K562 (cell line): ENCODE measurements around the gene GRP.

Experiments used
- CCNT2 ChIP-seq: IDR thresholded peaks from 2 replicates; pipeline ENCODE4 v1.6.1; 2011; ENCODE audit warnings: borderline replicate concordance, low read depth, mild to moderate bottlenecking, moderate library complexity, mixed read lengths, low read length; ENCODE audit not compliant: insufficient read length; ENCODE audit errors: extremely low read depth
- SIN3B ChIP-seq: fragments of 450-650 bp; IDR thresholded peaks from 2 replicates; pipeline ENCODE4 v1.6.1; 2017; ENCODE audit warnings: low read depth, mild to moderate bottlenecking, moderate library complexity
- ZBTB17 ChIP-seq: fragments of 450-650 bp; formaldehyde crosslinking; IDR thresholded peaks from 2 replicates; pipeline ENCODE4 v1.4.0; 2020; ENCODE audit warnings: mild to moderate bottlenecking
- TF ChIP-seq, protein P1 (sequence below): fragments of 450-650 bp; IDR thresholded peaks from 2 replicates; pipeline ENCODE4 v1.6.1; 2016; ENCODE audit warnings: borderline replicate concordance
- TF ChIP-seq, protein P2 (sequence below): sonication (generic); formaldehyde crosslinking; IDR thresholded peaks from 2 replicates; pipeline ENCODE4 v1.8.0; 2022; ENCODE audit warnings: missing genetic modification reagents, mild to moderate bottlenecking, borderline replicate concordance
- TF ChIP-seq, protein P3 (sequence below), 3 experiments: IDR thresholded peaks in 2 of 3; conservative IDR thresholded peaks in 1 of 3; 2 replicates each; pipeline ENCODE4 v1.5.1; 2011 to 2012; ENCODE audit warnings: low read length in 3 of 3, mild to moderate bottlenecking in 3 of 3, control low read depth in 2 of 3, improper control_type of control experiment in 1 of 3, inconsistent platforms in 1 of 3, low read depth in 1 of 3, mixed read lengths in 1 of 3, moderate library complexity in 1 of 3; ENCODE audit not compliant: insufficient read depth in 2 of 3
- TF ChIP-seq, protein P4 (sequence below): sonication (generic); formaldehyde crosslinking; IDR thresholded peaks from 2 replicates; pipeline ENCODE4 v1.9.0; 2022; ENCODE audit warnings: mild to moderate bottlenecking, missing genetic modification reagents

DNA sequence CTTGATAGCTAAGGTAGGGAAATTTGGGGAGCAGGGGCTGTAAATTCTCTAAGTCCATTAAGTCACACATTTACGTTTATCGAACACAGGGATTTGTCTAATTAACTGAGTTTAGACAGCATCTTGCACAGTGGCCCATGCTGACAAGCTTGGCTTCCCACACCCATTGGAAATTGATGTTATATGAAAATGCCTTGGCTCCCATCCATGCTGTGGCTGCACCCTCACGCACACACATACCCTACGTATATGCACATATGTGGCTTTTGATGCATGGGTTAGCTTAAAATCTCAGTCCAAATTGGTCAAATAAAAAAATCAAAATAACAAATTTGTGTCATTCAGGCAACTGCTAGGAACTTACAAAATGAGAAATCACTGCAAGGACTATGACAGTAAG lies 42.5 kb upstream of the GRP start:
- TF ChIP-seq, protein P1, sequence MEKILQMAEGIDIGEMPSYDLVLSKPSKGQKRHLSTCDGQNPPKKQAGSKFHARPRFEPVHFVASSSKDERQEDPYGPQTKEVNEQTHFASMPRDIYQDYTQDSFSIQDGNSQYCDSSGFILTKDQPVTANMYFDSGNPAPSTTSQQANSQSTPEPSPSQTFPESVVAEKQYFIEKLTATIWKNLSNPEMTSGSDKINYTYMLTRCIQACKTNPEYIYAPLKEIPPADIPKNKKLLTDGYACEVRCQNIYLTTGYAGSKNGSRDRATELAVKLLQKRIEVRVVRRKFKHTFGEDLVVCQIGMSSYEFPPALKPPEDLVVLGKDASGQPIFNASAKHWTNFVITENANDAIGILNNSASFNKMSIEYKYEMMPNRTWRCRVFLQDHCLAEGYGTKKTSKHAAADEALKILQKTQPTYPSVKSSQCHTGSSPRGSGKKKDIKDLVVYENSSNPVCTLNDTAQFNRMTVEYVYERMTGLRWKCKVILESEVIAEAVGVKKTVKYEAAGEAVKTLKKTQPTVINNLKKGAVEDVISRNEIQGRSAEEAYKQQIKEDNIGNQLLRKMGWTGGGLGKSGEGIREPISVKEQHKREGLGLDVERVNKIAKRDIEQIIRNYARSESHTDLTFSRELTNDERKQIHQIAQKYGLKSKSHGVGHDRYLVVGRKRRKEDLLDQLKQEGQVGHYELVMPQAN, result no peak
- TF ChIP-seq, protein P2, sequence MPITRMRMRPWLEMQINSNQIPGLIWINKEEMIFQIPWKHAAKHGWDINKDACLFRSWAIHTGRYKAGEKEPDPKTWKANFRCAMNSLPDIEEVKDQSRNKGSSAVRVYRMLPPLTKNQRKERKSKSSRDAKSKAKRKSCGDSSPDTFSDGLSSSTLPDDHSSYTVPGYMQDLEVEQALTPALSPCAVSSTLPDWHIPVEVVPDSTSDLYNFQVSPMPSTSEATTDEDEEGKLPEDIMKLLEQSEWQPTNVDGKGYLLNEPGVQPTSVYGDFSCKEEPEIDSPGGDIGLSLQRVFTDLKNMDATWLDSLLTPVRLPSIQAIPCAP (CRISPR knock-in tag), result no peak
- TF ChIP-seq ZBTB17 (no peak), CCNT2 (no peak), SIN3B (no peak)
- TF ChIP-seq, protein P3, sequence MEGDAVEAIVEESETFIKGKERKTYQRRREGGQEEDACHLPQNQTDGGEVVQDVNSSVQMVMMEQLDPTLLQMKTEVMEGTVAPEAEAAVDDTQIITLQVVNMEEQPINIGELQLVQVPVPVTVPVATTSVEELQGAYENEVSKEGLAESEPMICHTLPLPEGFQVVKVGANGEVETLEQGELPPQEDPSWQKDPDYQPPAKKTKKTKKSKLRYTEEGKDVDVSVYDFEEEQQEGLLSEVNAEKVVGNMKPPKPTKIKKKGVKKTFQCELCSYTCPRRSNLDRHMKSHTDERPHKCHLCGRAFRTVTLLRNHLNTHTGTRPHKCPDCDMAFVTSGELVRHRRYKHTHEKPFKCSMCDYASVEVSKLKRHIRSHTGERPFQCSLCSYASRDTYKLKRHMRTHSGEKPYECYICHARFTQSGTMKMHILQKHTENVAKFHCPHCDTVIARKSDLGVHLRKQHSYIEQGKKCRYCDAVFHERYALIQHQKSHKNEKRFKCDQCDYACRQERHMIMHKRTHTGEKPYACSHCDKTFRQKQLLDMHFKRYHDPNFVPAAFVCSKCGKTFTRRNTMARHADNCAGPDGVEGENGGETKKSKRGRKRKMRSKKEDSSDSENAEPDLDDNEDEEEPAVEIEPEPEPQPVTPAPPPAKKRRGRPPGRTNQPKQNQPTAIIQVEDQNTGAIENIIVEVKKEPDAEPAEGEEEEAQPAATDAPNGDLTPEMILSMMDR (IDR thresholded peaks at IDR 0.05 in 2 of 3, conservative IDR thresholded peaks at IDR 0.05 in 1 of 3; ENCODE audit: insufficient read depth in 2 of 3, low read depth in 1 of 3, low read length in 3 of 3), result no peak
- TF ChIP-seq, protein P4, sequence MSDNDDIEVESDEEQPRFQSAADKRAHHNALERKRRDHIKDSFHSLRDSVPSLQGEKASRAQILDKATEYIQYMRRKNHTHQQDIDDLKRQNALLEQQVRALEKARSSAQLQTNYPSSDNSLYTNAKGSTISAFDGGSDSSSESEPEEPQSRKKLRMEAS (CRISPR knock-in tag), result no peak
